NCI-H1694 treated with DMSO at 0.1 percent for 48 hours (cell line): ENCODE results near the gene WDR13.
"Not testable (repeated sequence)": the region's sequence is repeated elsewhere in the genome, so short reads cannot be mapped to it uniquely, and the experiment has no call there.

ENCODE experiments used
- DNase-seq: peaks from one replicate; lab custom pipeline; 2025; lab: John Stamatoyannopoulos, UW

The WDR13 gene

GRCh38 chrX:48595929-48596328 is 1.4 kb upstream of the WDR13 start:
- DNase-seq, result no peak

- DNase-seq, result no peak
Observed at GRCh38 chrX:48598614-48599013, 1.3 kb downstream of the WDR13 start.

- DNase-seq, result no peak
Observed at GRCh38 chrX:48599341-48599740, 2.0 kb downstream of the WDR13 start.

GRCh38 chrX:48600226-48600625 is 2.9 kb downstream of the WDR13 start:
- DNase-seq, result no peak

GRCh38 chrX:48601741-48602394 is 4.6 kb downstream of the WDR13 start:
- no peak for DNase-seq

GRCh38 chrX:48604701-48605100 is 7.4 kb downstream of the WDR13 start:
- DNase-seq, result no peak

GRCh38 chrX:48606091-48606490 is 8.8 kb downstream of the WDR13 start:
- DNase-seq, result no peak

- no peak for DNase-seq
Observed at GRCh38 chrX:48611703-48612102, 14.4 kb downstream of the WDR13 start.

- DNase-seq, result no peak
Observed at GRCh38 chrX:48613502-48614160, 16.3 kb downstream of the WDR13 start.

- no peak for DNase-seq
Observed at GRCh38 chrX:48616576-48616975, 19.3 kb downstream of the WDR13 start.

- DNase-seq, result no peak
Observed at GRCh38 chrX:48617542-48618340, 20.4 kb downstream of the WDR13 start.

GRCh38 chrX:48626401-48627298 is 29.4 kb downstream of the WDR13 start:
- no peak for DNase-seq

GRCh38 chrX:48631376-48632090 is 34.2 kb downstream of the WDR13 start:
- DNase-seq, result peak; percentile 84

GRCh38 chrX:48632207-48632606 is 34.9 kb downstream of the WDR13 start:
- DNase-seq, result no peak

GRCh38 chrX:48636301-48636700 is 39.0 kb downstream of the WDR13 start:
- no peak for DNase-seq

- no peak for DNase-seq
Observed at GRCh38 chrX:48636776-48637175, 39.5 kb downstream of the WDR13 start.

- DNase-seq, result no peak
Observed at GRCh38 chrX:48645669-48646068, 48.4 kb downstream of the WDR13 start.

- DNase-seq, result peak; percentile 76
Observed at GRCh38 chrX:48648336-48648751, 51.1 kb downstream of the WDR13 start.

GRCh38 chrX:48649102-48649501 is 51.8 kb downstream of the WDR13 start:
- no peak for DNase-seq

- DNase-seq, result not testable (repeated sequence)
Observed at GRCh38 chrX:48652055-48652579, 54.8 kb downstream of the WDR13 start.

GRCh38 chrX:48654746-48655145 is 57.5 kb downstream of the WDR13 start:
- not testable (repeated sequence) for DNase-seq
